SIG-M5 (cell line): Measurements from ENCODE around the gene GPR153.
A peak's percentile ranks its signal among the peaks of the same experiment; 100 is the strongest.

Experiments
- DNase-seq: peaks from one replicate; lab custom pipeline; 2025; lab: John Stamatoyannopoulos, UW

The GPR153 gene

DNA sequence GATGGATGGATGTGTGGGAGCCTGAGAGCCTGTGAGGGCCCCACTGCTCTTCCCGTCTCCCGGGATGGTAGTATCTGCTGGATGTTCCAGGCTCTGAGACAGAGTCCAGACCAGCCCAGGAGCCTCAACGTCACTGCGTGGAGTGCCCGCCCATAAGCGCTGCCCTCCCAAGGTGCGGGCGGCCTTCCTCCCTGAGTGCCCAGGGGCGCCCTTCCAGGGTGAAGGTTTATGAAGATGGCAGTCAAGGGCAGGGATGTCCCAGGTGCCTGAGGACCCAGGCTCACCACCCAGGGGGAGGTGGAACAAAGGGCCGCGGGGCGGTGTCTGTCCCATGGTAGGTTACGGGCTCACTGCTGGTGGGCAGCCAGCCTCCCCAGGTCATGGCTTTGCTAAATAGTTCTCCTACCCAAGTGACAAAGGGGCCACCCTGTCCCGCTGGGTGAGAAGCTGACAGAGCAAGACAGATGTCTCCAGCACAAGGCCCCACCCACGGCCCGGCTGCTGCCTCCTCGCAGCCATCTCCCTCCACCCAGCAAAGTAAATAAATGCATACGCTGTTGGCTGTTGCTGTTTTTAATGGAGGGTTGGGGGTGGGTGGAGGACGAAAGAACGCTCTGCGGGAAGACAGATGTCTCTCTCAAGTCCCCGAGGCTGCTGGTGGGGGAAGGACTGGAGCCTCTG, 9.0 kb upstream of the GPR153 start:
- no peak for DNase-seq

DNA sequence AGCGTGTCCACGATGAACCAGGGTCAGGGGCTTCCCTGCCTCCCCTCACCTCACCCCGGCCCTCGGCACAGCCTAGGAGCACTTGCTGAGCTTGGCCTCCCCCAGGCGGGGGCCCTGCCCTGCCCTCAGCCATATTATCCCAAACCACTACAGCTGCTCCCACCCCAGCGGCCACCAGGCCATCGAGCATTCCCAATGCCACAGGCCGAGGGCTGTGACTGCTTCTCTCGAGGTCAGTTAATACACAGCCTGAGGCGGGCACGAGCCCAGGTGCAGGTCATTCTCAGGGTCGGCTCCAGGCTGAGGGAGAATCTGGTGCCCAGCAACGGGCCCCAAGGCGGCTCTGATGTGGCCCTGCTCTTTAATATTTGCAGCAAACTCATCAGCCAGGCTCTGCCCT, 8.4 kb upstream of the GPR153 start:
- DNase-seq = no peak

DNA sequence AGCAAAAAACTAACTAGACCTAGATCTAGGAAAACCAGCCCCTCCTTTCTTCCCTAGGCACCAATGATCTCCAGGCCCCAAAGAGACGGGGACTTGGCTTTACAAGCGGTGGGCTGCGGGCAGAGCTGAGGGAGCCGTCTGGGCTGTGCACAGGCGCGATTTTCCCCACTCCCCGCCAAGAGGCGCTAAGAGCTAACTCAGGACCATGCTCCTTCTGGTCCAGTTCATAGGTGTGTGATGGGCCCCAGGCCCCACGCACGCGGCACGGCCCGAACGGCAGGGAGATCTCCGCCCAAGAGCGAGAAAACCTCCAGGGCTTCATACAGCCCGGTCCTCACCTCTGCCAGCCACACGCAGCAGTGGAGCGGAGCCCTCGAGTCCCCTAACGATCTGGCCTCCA, 7.5 kb upstream of the GPR153 start:
- DNase-seq = no peak

DNA sequence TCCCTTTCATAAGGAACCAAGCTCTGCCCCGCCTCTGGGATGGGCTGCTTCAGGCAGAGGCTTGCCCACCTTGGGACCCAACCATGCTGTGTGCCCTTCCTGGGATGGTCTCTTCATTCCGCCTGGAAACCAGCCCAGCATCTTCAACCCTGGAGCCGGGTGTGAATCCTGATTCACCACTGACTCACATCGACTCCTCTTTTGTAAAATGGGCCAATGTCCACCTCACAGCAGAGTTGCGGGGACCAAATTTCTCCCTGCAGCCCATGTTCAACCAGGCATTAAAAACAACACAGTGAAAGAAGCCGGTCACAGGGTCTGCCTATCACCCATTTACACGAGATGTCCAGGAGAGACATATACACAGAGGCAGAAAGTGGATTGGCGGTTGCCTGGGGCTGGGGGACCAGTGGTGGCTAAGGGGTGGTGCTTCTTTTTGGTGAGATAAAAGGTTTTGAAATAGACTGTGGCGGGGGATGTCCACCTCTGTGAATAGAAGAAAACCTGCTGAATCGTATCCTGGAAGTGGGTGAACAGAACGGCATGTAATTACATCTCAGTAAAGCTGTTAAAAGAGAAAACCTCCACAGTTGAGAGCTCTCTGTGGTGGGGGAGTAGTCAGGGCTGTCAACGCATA, 6.9 kb upstream of the GPR153 start:
- DNase-seq = no peak

DNA sequence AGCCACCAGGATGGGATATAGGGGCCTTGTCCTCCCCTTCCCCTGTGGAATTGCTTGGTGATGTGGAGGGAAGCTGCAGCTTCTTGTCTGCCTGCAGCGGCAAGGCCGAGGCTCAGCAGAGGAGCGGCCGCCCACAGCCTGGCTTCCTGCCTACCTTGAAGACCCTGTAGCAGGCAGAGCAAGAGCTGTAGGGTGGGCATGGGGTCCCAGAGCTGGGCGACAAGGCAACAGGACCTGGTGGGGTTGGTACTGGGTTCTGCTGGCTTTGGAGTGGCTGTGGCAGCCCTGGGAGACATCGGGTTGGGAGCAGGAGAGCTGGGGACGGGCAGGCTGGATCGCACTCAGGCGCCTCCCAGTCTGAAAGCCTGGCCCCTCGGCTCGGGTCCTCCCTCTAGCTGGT, 5.7 kb upstream of the GPR153 start:
- no peak for DNase-seq

DNA sequence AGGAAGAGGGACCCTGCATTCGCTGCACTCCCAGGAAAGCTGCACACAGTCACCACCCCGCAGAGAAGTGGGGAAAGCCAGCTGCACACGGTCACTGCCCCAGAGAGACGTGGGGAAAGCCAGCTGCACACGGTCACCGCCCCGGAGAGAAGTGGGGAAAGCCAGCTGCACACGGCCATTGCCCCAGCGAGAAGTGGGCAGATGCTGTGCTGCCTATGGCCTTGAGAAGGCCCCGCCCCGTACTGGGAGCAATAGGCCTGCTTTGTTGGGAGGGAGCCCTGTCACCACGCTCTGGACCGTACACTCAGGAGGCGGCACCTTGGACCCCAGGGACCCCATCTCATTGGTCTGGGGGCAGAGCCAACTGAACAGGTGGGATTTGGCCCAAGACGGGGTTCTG, 4.3 kb upstream of the GPR153 start:
- no peak for DNase-seq

DNA sequence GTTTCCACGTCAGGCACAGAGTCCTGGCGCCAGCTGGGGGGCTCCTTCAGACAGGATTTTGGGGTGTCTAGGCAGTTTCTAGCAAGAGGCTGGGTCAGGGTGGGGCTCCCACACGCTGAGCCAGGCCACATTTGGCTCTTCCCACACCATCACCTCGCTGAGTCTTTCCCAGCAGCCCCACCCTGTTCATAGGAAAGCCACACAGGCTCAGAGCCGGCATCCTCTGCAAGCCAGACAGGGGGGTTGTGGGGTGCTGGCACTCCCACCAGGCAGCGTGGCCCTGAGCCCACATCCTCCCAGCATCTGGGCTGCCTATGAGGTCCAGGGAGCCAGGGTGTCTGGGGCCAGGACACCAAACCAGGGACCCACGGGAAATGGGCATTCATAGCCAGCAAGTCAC, 2.8 kb upstream of the GPR153 start:
- DNase-seq = no peak

DNA sequence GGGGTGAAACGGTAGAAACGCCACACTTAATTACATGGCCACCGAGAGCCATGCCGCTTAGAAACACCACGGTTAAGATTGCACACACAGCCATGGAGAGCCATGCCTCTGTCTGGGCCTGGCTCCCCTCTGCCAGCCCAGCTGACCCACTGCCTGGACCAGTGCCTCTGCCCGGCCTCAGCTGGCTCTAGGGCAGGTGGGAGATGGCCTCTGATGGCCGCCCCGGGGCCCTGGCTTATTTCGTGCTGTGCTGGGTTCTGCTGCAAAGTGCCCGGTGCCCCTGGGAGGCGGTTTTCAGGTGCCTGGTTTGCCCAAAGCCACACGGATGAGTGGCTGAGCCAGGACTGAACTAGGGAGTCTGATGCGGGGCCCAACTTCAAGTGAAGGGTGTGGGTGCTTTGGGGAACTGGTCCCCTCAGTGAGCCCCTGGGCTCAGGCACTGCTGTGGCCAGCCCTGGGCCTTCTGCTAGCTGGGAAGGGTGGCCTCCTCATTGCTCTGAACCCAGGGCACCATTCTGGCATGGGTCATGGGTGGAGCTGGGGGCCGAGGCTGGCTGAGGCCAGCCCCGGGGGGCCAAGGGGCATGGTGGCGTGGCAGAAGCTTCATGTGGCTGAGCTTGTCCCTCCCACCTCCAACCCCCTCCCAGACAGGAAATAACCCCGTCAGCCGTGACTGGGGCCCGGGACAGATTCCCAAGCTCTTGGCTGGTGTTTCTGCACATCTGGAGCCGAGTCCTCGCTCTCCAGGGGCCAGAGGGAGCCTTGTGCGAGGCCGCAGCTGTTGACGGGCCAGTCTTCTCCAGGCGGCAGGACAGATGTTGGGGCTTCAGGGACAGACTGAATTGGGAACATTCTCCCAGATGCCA, 1.9 kb upstream of the GPR153 start:
- no peak for DNase-seq

DNA sequence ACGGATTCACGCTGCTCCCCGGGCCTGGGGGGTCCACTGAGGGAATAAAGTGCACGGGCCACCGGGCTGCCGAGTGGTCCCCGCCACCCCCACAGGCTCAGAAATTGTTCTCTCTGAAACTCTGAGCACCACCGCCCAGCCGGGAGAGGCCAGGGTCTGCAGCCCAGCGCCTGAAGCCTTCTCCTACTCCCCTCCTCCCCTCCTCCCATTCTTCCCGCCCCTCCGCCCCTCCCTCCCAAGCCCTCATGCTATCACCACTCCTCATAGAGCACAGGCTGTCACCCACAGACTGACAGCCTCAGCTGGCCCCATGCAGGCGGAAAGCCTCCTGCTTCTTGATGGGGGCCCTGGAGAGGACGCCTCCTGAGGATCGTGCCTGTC, 707 bp upstream of the GPR153 start:
- DNase-seq = no peak

DNA sequence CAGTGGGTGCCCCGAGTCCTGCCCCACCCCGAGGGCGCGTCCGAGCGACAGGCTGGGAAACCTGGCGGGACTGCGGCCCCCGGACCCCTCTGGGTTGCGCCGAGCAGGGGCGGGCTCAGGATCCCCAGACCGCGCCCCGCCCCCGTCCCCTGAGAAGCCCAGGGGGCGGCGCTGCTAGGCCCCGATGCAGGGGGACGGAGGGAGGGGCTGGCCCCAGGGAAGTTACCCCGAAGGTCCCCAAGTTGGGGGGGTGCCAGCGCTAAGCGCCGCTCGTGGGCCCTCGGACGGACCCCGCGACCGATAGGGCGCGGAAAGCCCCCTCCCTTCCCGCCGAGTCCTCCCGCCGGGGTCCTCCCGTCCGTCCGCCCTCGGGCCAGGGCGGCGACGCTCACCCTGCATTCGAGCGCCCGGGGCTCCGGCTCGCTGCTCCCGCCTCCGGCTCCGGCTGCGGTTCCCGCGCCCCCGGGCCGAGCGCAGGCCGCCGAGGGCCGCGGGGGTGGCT, 414 bp downstream of the GPR153 start:
- no peak for DNase-seq

DNA sequence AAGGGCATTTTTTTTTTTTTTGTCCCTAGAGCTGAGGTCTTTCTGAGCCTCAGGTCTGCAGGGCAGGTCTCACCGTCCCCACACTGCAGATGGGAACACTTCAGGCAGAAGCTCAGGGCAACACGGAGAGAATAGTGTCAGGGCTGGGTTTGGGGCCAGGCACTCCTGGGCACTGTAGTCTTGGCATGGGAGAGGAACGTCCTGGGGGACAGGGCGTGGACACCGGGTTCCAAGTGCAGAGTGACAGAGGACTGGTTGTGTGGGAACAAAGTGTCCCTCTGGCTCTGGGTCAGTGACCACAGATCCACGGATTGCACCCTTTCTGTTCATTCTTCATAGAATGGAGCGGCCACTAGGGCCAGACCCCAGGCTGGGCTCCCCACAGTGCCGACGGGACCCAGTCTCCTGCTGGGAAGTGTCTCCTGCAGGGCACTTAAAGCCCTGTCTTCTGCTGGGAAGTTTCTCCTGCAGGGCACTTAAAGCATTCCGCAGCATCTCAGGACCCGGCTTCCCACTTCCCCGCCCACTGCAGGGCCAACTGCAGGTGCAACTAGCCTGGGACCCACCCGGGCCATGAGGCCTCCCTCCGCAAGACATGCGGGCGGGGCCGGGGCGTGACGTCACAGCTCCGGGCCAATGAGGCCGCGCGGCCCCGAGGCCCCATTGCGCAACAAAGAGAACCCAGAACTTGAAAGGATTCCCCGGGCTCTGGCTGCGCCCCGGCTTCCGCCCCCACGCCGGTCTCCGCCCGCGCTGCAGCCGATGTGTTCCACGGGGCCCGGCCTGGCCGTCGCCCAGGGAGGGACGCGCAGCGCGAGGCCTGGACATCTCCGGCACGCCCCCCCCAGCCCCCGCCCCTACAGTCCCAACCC, 1.2 kb downstream of the GPR153 start:
- DNase-seq = peak; percentile 21

DNA sequence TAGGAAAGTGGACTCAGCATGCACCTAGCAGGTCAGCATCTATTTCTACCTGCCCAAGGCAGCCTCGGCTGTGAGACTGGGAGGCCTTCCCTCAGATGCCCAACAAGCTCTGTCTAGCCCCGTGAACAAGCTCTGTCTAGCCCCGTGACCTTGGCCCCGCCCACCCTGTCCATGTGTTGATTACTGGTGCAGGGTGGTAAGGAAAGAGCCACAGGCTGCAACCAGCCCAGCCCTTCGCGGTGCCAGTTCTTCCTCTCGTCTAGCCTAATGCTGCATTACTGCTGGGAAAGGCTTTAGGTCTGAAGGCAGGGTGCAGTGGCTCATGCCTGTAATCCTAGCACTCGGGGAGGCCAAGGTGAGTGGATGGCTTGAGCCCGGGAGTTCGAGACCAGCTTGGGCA, 2.2 kb downstream of the GPR153 start:
- no peak for DNase-seq

DNA sequence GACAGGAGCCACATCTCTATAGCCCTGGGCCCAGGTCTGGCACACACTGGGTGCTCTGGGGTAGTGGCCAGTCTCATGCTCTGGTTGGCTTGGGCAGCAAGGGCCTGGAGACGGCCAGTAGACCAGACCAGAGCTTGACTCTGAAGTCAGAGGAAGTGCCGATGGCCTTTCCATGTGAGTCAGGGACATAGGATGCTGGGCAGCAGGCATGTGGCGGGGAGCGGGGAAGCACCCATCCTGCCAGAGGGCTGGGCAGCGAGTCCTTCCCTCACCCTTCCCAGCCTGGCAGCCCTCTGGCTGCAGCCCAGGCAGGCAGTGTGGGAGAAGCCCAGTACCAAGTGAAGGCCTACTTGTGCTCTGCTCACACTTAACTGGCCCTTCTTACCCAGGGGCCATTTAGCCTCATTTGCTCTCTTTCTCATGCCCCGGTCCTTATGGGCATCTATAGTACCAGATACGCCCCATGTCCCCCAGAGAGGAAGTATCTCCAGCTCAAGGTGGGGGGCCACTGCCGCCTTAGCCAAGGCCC, 3.3 kb downstream of the GPR153 start:
- DNase-seq = no peak

DNA sequence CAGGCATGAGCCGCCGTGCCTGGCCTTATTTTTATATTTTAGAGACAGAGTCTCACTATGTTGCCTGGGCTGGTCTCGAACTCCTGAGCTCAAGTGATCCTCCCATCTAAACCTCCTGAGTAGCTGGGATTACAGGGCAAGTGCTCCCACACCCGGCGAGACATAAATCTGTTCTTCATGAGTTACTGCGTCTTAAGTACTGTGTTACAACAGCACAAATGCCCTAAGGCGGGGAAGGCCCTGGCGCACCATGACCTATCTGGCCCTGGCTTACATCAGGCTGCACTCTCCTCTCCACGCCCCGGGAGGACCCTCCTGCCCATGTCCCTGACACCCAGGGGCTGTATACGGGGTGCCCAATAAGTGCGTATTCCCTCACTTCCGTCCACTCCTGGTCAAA, 4.3 kb downstream of the GPR153 start:
- no peak for DNase-seq

DNA sequence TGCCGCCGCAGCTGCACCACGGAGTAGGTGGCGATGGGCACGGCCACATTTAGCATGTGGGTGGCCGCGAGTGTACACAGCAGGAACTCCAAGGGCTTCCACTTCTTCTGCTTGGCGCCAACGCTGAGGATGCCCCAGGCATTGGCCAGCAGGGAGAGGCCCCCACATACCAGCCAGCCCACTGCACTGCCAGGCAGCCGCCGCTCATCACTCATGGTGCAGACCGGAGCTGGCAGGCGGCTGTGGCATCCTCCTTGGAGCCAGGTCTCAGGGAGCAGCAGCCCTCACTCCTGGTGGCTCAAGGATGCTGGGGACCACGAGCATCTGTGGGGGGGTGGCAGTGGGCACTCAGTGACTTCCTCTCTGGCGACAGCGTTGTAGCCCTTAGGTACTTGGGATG, 6.2 kb downstream of the GPR153 start:
- no peak for DNase-seq

DNA sequence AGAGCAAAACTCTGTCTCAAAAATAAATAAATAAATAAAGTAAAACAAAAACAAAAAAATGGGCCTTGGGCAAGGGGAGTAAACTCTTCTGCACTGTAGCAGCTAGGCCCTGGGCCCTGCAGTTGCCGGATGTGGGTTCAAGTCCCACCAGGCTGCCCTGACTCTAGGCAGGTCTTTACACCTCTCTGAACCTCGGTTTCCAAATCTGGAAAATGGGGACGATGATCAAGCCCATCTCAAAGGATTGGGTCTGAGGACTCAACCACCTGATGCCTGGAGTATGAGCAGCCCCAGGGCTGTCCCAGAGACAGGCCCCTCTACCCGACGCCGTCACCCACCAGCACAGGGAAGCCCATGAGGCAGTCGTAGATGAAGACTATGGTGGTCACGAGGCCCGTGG, 7.5 kb downstream of the GPR153 start:
- no peak for DNase-seq

DNA sequence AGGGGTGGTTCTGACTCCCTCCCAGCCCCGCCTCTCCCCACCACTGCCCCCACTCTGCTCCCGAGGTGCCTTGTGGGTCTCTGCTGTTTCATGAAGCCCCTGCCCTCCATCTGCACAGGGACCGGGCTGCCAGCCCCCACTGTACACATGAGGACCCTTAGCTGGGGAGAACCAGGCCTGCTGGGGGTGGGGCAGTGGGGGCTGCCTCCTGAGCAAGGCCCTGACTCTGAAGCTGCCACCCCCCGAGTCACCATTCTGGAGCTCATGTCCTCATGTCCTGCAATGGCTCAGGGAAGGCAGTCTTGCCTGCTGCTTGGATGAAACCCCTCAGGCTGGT, 8.6 kb downstream of the GPR153 start:
- DNase-seq = no peak

DNA sequence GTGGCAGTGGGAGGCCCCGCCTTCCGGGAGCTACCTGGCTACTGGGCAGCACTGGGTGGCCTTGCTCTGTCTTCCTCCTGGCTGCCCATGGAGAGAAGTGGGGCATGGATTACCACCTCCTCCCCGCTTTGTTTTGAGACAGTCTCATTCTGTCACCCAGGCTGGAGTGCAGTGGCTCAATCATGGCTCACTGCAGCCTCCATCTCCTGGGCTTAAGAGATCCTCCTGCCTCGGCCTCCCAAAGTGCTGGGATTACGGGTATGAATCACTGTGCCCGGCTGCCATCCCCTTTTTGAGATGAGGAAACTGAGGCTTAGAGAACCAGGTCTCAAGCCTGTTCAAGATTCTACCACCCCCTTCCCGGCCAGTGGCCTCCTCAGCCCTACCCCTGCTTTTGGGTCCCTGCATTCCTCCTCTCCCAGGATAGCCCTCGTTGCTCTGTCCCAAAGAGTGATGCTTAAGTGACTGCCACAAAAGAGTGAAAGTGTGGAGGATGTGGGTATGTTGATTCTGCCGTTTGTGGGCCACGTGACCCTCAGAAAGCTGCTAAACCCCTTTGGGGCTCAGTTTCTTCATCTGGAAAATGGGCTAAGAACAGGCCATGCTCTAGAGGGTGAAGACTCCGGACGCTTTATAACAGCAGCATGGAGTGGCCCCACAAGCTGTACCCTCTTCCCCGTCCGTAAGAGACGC, 9.1 kb downstream of the GPR153 start:
- no peak for DNase-seq

DNA sequence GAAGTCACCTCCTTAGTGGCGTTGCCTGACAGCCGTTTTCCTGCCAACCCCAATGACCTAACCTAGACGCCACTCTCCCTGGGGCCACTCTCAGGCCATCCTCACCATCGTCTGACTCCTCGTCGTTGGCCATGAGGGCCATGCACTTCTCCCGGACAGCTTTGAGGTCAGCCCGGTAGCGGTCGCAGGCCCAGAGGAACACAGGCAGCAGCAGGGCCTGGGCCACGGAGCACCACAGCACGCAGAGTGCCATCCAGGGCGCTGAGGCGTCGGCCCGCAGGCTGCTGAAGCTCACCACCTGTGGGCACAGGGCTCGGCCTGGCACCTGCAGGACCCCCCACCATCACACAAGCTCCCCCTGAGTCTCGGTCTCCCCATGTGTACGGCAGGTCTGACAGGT, 9.7 kb downstream of the GPR153 start:
- DNase-seq = no peak

DNA sequence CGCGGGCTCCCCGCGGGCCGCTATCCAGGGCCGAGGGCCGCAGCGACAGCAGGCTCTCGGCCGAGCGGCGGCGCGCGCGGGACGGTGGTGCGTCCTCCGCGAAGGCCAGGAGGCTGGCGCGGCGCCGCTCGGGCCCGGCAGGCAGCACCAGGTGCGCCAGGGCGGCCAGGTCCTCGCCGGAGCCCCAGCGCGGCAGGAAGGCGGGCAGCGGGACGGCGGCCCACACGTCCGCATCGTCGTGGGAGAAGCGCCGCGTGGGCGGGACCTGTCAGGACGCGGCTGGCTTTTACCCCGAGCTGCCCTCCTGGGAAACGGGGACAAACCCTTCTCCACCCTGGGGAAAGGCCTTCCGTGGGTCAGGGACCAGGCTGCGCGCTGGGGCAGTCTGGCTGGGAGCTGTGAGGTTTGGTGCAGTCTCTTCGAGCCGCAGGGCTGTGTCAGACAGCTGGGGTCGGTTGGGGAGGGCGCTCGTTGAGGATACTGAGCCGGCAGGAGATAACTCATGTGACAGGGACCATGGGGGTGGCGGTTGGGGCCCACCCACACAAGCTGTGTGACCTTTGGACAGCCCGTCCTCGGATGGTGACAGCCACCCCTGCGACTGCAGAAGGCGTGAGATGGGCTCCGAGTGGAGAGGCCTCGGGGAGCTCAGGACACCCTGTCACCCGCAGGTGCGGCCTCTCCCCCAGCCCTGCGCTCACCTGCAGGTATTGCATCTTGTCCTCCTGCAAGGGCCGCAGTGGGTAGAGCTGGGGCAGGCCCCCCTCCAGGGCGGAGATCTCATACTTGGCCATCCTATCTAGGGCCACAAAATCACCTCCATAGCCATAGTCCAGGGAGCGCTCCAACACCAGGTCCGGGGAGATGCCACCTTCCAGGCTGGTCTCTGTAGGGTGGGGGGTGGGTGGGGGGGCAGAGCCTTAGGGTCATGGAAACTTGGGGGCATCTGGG, 10.9 kb downstream of the GPR153 start:
- DNase-seq = no peak
